ENCODE results near the gene PI4KB.
"Not testable (repeated sequence)": the region's sequence is repeated elsewhere in the genome, so short reads cannot be mapped to it uniquely, and the experiment has no call there.

The PI4KB gene

DNA sequence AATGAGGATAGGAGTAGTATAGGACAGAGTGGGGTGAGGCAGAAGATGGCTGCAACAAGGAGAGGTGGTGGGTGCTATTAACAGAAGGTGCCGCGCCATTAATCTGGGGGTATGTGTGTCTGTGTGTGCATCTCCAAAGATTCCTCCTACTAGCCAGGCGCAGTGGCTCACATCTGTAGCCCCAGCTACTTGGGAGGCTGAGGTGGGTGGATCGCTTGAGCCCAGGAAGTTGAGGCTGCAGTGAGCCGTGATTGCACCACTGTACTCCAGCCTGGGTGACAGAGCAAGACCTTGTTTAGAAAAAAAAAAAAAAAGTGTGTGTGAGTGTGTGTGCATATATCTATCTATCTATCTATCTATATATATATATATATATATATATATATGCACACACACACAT is 51.9 kb downstream of the PI4KB start:
- DNase-seq: not testable (repeated sequence)

DNA sequence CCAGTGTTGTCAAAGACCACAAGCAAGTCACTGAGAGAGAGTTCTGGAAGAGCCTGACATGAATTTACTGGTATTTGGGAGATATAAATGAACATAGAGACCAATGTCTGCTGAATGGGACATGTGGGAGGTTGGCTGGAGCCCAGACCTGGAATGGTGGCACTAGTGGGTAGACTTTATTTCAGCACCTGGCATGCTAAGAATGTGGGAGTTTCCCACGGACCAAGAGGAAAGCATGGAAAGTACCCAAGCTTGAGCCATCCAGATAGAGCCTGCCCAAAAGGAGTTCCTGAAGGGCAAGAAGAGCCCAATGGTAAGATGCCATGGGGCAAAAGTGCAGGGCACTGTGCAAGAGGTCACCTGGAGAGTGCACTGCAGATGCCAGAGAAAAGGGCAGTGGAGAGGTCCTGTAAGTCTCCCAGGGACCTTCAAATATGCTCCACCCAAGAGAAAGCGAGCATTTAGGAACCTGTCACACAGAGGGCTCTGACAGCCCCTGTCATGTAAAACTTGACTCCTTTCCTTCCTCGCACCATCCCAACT is 53.2 kb downstream of the PI4KB start:
- no peak for DNase-seq

- no peak for DNase-seq
Measured at GRCh38 chr1:151267760-151268159, 59.5 kb downstream of the PI4KB start.

DNA sequence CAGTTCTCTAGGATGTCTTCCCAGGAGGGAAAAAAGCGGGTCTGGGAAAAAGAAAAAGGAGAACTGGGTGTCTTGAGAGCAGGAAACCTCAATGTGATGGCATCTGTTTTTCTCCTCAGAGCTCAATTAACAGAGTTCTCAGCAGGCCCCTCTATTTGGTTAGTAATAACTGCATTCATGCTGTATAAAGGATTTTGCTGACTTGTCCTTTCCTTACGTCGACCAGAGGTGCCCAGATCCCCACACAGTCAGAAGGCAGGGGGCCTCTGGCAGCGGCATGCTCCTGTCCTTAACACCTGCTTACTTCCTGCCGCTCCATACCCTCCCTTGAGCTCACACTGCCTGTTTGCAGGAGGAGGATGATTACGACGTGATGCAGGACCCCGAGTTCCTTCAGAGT is 60.4 kb downstream of the PI4KB start:
- DNase-seq: no peak

GRCh38 chr1:151266315-151266714 is 60.9 kb downstream of the PI4KB start:
- DNase-seq: no peak

DNA sequence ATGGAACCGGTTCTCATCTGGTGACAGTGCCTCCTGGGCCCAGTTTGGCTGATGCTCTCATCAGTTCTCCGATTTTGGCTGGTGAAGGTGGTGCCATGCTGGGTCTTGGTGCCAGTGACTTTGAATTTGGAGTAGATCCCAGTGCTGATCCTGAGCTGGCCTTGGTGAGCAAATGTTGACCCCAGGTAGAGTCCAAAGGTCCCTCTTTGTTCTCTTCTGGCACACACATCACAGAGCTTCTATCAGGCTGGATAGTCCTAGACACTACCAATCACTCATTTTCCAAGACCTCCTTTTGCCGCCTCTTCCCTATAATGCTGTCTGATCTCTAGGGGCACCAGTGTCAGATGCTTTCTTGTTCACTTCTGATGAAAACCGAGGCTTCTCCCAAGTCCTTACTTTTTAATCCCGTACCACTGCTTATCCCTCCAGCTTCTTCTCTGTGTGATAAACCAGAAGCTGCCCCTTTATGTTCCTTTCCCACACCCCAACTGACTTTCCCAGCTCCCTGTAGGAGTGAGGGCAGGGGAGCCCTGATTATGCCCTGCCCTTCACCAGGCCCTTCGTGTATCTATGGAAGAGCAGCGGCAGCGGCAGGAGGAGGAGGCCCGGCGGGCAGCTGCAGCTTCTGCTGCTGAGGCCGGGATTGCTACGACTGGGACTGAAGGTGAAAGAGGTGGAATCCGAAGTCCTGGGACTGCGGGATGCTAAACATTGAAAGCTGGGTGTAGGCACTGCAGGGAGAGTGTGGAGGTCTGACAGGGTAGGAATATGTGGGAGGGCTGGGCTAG is 61.6 kb downstream of the PI4KB start:
- no peak for DNase-seq

DNA sequence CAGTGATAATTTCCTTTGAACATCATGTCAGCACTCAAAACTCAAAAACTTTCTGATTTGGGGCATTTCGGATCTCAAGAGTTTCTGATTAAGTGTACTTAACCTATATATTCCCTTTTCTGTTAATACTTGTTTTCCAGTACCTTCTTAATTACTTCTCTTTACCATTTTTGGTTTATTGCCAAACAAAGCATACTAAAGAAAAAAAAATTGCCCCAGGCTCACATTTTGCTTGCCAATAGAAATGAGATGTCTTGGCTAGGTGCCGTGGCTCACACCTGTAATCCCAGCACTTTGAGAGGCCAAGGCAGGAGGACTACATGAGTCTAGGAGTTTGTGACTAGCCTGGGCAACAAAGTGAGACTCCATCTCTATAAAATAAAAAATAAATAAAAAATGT is 67.9 kb downstream of the PI4KB start:
- DNase-seq: no peak

DNA sequence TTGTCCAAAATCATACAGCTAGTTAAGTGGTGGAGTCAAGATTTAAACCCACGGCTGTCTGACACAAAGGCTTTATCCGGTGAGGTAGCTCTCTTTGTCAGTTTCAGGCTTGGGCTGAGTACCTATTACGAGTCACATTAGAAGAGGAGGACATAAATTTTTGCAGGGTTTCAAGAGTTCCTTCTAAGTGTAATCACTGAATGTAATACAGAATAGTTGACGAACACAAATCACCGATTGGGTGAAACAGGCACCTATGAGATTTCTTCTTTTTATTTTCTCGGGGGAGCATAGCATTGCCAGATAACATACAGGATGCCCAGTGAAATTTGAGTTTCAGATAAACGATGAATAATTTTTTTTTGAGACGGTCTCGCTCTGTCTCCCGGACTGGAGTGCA is 71.8 kb downstream of the PI4KB start:
- peak; percentile 15 for DNase-seq

DNA sequence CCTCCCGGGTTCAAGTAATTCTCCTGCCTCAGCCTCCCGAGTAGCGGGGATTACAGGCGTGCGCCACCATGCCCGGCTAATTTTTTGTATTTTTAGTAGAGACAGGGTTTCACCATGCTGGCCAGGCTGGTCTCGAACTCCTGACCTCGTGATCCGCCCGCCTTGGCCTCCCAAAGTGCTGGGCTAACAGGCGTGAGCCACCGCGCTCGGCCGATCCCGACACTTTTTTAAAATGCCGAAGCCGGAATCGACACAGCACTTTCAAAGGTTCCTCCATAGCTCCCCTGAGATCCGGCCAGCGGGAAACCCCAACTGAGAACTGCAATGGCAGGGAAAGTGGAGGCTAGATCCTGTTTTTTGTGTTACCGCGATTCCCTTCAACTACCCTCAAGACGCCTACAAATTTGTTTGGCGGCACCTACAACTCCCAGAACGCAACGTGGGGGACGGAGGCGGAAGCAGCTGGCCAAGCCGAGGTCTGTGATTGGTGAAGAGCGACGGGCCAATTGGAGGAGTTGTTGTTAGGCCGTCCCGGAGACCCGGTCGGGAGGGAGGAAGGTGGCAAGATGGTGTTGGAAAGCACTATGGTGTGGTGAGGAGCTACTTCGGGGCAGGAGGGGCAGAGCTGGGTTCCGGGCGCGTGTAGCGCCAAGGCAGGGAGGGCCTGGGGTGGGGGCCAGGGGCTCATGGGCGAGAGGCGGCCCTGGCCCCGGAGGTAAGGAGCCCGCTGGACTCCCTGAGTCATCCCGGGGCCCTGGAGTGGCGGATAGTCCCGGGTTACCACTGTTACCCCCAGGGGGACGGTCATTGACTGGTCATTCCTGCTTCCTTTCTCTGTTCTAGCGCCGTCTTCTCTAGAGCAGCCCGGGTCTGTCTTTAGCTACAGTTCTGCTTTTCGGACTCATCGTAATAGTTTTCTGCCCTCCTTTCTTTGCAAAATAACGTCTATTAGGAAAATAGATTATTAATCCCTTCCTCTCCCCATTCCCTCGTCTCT is 72.7 kb downstream of the PI4KB start, which contains the start of gene PSMD4:
PSMD4 (plus strand) TSS at position 518 of the 997 bp plus-strand sequence; CDS start at position 567, 49 bp downstream.
- peak; percentile 99 for DNase-seq

DNA sequence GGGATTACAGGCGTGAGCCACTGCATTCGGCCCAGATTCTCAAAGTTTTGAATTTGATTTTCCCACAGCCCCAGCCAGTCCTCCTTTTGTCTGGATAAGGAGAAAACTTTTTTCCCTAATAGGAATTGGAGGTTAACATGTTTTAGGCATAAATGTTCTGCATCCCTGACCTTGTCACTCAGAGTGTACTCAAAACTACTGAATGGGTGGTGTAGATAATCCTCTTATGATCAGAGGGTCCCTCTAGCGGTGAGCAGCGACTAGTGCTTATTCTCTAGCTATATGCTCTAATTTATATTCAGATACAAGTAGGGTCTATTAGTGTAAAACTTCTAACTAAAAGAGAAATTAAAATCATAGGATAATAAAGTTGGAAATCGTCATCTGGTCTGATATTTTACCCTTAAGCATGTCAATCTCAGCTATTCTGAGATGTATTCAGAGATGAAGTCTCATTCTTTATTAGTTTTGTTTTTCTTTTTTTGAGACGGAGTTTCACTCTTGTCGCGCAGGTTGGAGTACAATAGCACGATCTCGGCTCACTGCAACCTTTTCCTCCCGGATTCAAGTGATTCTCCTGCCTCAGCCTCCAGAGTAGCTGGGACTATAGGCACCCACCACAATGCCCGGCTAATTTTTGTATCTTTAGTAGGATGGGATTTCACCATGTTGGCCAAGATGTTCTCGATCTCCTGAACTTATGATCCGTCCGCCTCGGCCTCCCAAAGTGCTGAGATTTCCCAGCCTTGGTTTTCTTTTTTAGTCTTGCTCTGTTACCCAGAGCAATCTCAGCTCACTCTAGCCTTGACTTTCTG is 75.4 kb downstream of the PI4KB start:
- DNase-seq: peak; percentile 95

DNA sequence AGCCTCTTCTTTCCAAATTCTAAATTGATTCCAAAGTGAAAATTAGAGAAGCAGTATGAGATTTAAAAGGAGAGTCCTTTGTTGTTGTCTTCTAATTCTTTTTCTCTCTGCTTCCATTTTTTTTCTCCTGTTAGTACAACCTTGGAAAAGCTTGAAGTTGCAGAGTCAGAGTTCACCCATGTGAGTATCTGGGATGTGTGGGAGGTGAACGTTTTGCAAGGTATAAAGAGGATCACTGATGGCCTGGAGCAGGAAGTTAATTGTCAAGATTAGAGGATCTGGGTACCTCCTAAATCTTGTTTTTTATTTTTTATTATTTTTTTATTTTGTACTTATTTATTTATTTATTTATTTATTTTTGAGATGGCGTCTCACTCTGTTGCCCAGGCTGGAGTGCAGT is 80.4 kb downstream of the PI4KB start:
- DNase-seq: no peak

- no peak for DNase-seq
Measured at GRCh38 chr1:151243683-151244216, 83.5 kb downstream of the PI4KB start.

DNA sequence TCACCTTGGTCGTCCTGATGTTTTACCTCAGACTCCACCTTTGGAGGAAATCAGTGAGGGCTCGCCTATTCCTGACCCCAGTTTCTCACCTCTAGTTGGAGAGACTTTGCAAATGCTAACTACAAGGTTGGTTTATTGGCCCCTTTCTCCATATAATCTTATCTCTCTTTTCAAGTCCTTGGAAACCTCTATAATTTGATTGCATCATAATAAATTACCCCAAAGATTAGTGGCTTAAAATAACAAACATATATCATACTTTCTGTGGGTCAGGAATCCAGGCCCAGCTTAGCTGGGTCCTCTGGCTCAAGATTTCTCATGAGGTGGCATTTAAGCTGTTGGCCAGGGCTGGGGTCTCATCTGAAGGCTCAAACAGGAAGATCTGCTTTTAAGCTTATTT is 84.8 kb downstream of the PI4KB start:
- DNase-seq: no peak
